Stomach smooth muscle (tissue), 2 donors: ENCODE data around the gene RAB8B.

Experiments
- H3K27ac ChIP-seq: one replicate; pipeline ENCODE4 v1.7.0; 2013; ENCODE audit warnings: mild to moderate bottlenecking, low read length, inconsistent platforms
- H3K27me3 ChIP-seq, 2 donors: one replicate each; pipeline ENCODE4 v1.7.0; 2013; ENCODE audit warnings: low read length in 2 of 2; ENCODE audit not compliant: insufficient read depth in 2 of 2, control insufficient read depth in 1 of 2
- H3K36me3 ChIP-seq, 2 donors: one replicate each; pipeline ENCODE4 v1.7.0; 2013; ENCODE audit warnings: low read length in 2 of 2; ENCODE audit not compliant: control insufficient read depth in 2 of 2, insufficient read depth in 2 of 2
- H3K4me1 ChIP-seq: one replicate; pipeline ENCODE4 v1.7.0; 2013; ENCODE audit warnings: low read length; ENCODE audit not compliant: control insufficient read depth, insufficient read depth
- H3K4me3 ChIP-seq, 2 donors: one replicate each; pipeline ENCODE4 v1.7.0; 2013; ENCODE audit warnings: low read length in 2 of 2
- H3K9ac ChIP-seq, 2 donors: one replicate each; pipeline ENCODE4 v1.7.0; 2013; ENCODE audit warnings: low read length in 2 of 2, mild to moderate bottlenecking in 1 of 2
- H3K9me3 ChIP-seq, 2 donors: one replicate each; pipeline ENCODE4 v1.7.0; 2013; ENCODE audit warnings: low read length in 2 of 2; ENCODE audit not compliant: control insufficient read depth in 2 of 2
- donor health status: healthy.
- donor health status: Pancreatic carcinoma.

RAB8B gene

DNA sequence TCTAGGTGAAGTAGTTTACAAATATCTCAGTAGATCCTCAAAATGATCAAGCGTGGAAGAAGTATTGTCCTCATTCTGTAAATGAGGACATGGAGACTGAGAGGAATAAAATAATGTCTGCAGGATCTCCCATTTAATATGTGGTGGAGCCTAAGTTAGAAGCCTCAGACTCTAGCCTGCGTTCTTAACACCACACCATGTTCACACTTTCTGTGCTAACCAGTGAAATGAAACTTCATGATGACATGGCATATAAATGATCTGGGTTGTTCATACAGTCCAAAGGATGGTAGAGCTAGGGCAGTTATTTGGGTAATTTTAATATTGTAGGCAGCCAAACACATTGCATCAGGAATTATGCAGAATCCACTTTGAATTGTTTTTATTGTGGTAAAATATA, 62.9 kb downstream of the RAB8B start:
- Histone ChIP-seq H3K4me3 (no peak overlapping the region), H3K27me3 (no peaks in the 10 kb centered on the region), H3K9ac (no peak overlapping the region), H3K27ac (no peak overlapping the region), H3K9me3 (no peaks in the 10 kb centered on the region), H3K36me3 (peaks cover 4 to 6% of the 10 kb centered on the region in 2 donors), H3K4me1 (no peaks in the 10 kb centered on the region)

DNA sequence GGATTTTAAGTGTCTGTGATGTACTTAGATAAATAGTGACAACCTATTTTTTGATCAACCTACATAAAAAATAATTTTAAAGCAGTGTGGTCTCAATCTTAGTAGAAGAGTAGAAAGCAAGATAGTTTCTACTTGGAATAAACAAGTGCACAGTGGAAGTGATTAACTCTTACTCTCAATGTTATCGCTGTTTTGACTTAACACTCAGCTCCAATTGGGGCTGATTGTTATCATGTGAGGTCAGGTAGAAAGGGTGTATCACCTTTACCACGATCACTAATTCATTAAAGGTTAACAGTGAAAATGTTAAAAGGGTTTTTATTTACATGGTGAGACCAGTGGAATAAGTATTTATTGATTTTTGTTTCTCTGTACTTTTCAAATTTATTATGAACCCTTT, 65.6 kb downstream of the RAB8B start:
- no peak overlapping the region for H3K9ac ChIP-seq
- no peak overlapping the region for H3K27ac ChIP-seq
- peaks cover 6 to 7% of the 10 kb centered on the region in 2 donors for H3K36me3 ChIP-seq
- no peaks in the 10 kb centered on the region for H3K9me3 ChIP-seq
- H3K27me3 ChIP-seq: no peaks in the 10 kb centered on the region
- no peak overlapping the region for H3K4me3 ChIP-seq
- no peaks in the 10 kb centered on the region for H3K4me1 ChIP-seq

DNA sequence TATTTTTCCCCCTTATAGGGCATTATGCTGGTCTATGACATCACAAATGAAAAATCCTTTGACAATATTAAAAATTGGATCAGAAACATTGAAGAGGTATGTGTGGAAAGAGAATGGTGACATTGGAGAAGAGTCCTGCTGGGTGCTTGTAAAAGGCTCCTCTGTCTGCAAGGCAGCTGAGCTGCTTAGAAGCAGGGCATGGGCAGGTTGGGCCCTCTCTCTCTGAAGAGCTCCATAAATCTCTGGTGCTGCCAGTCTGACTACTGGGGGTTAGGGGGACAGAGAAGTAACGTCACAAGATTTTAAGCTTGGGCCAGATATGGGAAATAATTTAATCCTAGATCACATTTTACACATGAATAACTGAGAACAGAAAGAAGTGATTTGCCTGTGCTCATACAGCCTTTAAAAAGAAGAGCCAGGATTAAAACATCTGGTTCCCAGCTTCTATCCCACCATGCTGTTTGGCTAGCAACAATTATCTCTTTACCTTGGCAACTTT, 66.1 kb downstream of the RAB8B start:
- no peaks in the 10 kb centered on the region for H3K27me3 ChIP-seq
- H3K4me1 ChIP-seq: no peaks in the 10 kb centered on the region
- H3K36me3 ChIP-seq: peaks cover 3 to 9% of the 10 kb centered on the region in 2 donors
- H3K9ac ChIP-seq: no peak overlapping the region
- no peaks in the 10 kb centered on the region for H3K9me3 ChIP-seq
- no peak overlapping the region for H3K4me3 ChIP-seq
- H3K27ac ChIP-seq: no peak overlapping the region

DNA sequence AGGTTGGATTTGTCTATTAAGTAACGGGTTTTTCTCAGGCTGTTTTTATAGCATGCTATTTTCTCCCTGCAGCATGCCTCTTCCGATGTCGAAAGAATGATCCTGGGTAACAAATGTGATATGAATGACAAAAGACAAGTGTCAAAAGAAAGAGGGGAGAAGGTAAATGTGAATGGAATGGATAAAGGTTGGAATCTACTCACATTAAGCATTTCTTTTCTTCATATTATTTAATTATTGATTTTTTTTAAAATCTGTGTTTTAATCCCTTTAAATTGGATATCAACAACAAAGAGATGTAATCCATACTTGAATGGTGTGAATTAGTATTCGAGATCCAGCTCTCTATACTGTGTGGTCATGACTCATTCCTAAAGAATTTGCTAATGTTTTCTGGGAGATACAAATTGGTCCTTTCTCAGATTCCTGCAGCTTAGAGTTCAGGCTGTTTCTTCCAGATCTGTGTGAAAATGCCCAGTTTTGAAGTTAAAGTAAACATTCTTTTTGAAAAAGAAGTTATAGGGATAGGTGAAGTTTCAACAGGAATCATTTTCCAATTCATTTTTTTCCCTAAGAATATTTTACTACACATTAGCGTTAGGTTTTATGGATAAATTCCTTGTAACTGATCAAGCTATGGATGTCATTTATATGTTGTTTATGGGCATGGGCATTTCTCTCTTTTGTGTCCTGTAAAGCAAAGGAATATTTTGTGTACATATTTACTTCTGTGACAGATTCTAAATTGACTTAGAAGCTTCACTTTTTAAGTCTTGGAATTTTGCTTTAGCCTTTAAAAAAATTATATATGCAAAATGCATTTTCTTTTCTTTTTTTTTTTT, 67.2 kb downstream of the RAB8B start:
- no peaks in the 10 kb centered on the region for H3K4me1 ChIP-seq
- H3K36me3 ChIP-seq: peaks cover 0 to 6% of the 10 kb centered on the region in 2 donors
- H3K9ac ChIP-seq: no peak overlapping the region
- no peaks in the 10 kb centered on the region for H3K9me3 ChIP-seq
- H3K27ac ChIP-seq: no peak overlapping the region
- no peaks in the 10 kb centered on the region for H3K27me3 ChIP-seq
- H3K4me3 ChIP-seq: no peak overlapping the region

DNA sequence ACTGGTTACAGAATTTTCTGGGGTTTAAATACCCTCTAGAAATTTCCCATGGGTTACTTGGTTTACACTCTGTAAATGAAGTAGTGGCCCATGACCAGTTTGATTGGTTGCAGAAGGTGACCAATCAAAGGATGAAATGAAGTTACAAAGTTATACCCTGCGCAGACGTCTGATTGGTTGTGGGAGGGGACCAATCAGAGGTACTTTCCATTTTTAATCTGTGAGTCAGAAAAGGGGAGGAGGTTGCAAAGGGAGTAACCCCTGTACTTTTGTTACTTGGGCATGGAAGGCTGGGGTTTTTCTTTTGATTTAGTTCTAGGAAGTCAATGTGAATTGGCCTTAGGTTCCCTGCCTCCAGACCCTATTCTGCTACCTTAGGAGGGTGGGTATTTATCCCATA, 69.3 kb downstream of the RAB8B start:
- Histone ChIP-seq H3K27ac (no peak overlapping the region), H3K36me3 (peaks cover 0 to 8% of the 10 kb centered on the region in 2 donors)

DNA sequence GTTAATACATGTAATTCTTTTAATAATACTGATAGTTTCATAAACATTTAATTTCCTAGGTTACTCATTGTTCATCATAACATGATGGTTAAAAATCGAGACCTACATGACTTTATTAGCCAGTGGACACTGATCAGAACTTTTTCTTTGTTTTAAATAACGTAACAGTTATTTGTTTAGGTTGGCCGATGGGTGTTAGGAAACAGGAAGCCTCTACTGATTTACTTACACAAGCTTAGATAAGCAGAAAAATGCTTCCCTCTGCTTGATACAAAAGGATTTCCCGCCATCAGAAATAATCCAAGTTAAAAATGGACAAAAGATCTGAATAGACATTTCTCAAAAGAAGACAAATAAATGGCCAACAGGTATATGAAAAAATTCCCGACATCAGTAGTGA, 71.4 kb downstream of the RAB8B start:
- no peaks in the 10 kb centered on the region for H3K27me3 ChIP-seq
- H3K4me1 ChIP-seq: no peaks in the 10 kb centered on the region
- H3K4me3 ChIP-seq: no peak overlapping the region
- no peak overlapping the region for H3K9ac ChIP-seq
- peaks cover 0 to 10% of the 10 kb centered on the region in 2 donors for H3K36me3 ChIP-seq
- no peak overlapping the region for H3K27ac ChIP-seq
- no peaks in the 10 kb centered on the region for H3K9me3 ChIP-seq

More for the DNA sequence above, 69.3 kb downstream of the RAB8B start:
- H3K9ac ChIP-seq: no peak overlapping the region
- no peaks in the 10 kb centered on the region for H3K27me3 ChIP-seq
- no peaks in the 10 kb centered on the region for H3K9me3 ChIP-seq
- no peaks in the 10 kb centered on the region for H3K4me1 ChIP-seq
- H3K4me3 ChIP-seq: no peak overlapping the region

DNA sequence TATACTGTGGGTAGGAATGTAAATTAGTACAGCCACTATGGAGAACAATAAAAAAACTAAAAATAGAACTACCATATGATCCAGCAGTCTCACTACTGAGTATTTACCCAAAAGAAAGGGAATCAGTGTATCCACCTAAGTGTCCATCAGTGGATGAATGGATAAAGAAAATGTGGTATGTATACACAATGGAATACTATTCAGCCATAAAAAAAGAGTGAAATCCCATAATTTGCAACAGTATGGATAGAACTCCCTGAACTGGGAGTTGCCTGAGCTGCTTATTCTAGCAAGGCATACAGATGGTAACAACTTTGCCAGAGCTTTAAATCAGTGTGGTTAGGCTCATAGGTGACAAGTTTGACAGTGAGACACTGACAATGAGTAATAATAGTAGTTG, 71.9 kb downstream of the RAB8B start:
- Histone ChIP-seq H3K27ac (no peak overlapping the region), H3K36me3 (peaks cover 0 to 10% of the 10 kb centered on the region in 2 donors), H3K9me3 (no peaks in the 10 kb centered on the region), H3K4me1 (no peaks in the 10 kb centered on the region), H3K27me3 (no peaks in the 10 kb centered on the region), H3K4me3 (no peak overlapping the region), H3K9ac (no peak overlapping the region)

DNA sequence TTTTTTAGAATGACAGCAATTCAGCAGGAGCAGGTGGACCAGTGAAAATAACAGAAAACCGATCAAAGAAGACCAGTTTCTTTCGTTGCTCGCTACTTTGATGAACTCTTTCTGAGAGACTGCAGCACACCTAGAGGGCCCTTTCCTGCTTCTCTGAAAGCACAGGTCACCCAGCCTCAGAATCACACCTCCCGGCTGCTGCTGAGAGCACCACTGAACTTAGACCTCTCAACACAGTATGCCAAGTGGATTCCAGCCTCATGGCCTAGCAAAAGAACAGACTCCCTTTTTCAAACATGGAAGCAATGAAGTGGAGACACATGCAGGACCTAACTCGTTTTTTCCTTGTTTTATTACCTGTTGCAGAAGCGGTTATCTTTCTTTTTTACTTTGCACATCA, 74.1 kb downstream of the RAB8B start:
- H3K27ac ChIP-seq: no peak overlapping the region
- H3K4me3 ChIP-seq: no peak overlapping the region
- H3K9me3 ChIP-seq: no peaks in the 10 kb centered on the region
- no peaks in the 10 kb centered on the region for H3K27me3 ChIP-seq
- peaks cover 0 to 8% of the 10 kb centered on the region in 2 donors for H3K36me3 ChIP-seq
- H3K4me1 ChIP-seq: no peaks in the 10 kb centered on the region
- no peak overlapping the region for H3K9ac ChIP-seq

DNA sequence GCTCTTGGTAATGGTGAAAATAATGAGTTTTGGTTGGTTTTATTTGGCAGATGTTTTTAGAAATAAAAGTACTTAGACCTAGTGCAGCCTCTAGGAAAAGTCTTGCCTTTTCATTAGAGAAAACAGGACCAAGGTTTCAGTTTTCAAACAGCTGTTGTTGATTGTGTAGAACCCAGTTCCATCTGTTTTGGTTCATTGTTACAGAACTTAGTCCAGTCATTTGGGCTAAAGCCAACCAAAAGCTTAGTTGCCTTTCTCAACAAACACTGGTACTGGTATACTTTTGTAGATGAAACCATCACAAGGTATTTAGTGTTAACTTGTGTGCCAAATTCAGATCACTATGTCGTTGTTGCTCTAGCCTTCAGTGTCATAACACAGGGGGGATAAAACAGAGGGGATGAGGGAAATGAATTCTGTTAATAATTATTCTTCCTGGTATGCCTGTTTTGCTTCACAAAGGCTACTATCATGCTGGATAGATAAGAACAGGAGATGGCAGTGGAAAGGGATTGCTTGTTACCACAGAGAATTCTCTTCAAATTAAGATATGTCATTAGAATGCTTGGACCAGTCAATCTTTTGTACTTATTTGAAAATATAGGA, 75.4 kb downstream of the RAB8B start:
- Histone ChIP-seq H3K27me3 (no peaks in the 10 kb centered on the region), H3K4me1 (no peaks in the 10 kb centered on the region), H3K4me3 (no peak overlapping the region), H3K9ac (no peak overlapping the region), H3K36me3 (peaks cover 0 to 9% of the 10 kb centered on the region in 2 donors), H3K27ac (no peak overlapping the region), H3K9me3 (no peaks in the 10 kb centered on the region)

DNA sequence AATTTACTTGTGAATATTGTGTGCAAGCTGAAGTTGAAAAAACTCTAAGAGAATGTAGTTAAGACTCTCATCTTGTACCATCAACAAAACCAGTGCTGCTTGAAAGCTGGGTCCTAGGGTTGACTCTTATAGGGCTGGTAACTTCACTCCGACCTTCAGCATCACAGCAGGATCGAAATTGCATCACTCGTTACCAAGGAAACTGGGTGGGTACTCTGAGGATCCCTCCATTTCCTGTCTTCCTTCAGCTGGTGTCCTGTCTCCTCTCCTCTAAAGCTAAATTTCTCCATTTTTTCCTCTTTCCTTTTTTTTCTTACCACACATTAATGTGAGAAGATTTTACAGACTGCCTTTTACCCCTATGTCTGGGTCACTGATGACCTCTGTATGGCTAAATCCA, 85.0 kb downstream of the RAB8B start:
- no peak overlapping the region for H3K27ac ChIP-seq
- no peak overlapping the region for H3K4me3 ChIP-seq
- H3K27me3 ChIP-seq: no peaks in the 10 kb centered on the region
- no peaks in the 10 kb centered on the region for H3K9me3 ChIP-seq
- H3K9ac ChIP-seq: no peak overlapping the region
- H3K4me1 ChIP-seq: peaks cover 6% of the 10 kb centered on the region
- no peaks in the 10 kb centered on the region for H3K36me3 ChIP-seq
